ENCODE data around the gene TMEM132A.

TMEM132A gene

GRCh38 chr11:60921777-60922335 is 2.4 kb upstream of the TMEM132A start:
- no peak for DNase-seq

DNA sequence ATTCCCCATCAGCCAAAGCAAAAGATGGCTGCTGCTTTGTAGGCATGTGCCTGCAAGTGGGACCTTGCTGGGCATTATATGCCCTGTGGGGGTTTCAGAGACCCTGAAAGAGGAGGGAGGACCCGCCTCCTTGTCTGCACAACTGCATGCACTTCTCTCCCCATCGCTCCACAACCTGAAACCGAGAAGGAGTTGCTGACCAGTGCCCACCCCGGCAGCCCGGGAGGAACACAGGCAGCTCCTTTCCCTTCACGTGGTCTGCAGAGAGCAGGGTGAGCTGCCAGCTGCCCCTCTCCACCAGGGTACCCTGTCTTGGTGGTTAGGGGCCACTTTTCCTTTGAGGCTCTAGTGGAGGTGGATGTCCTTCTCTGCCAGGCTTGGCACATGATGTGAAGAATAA is 1.4 kb upstream of the TMEM132A start:
- no peak for DNase-seq

DNA sequence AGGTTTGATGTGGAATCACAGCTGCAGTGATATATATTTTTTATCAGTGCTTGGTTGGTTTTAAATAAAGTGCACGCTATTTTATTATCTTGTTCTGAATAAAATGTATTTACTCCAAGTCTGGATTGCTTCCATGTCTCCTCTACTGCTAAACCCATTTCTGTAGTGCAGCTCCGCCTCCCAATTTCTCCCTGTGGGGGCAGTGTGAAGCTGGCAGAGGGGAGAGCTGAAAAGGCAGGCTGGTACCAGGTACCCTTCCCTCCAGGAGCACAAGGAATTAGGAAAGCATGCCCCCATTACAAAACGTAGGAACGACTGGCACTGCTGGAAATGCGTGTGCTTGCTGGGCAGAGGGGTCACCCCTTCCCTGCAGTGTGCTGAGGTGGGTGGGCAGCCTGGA is 934 bp upstream of the TMEM132A start:
- no peak for DNase-seq

GRCh38 chr11:60923800-60924109 is 505 bp upstream of the TMEM132A start:
- no peak for DNase-seq

GRCh38 chr11:60924906-60925853 is 920 bp downstream of the TMEM132A start:
- DNase-seq, result peak in 5 of 51 donors; percentile 12 to 56 (median 46)

DNA sequence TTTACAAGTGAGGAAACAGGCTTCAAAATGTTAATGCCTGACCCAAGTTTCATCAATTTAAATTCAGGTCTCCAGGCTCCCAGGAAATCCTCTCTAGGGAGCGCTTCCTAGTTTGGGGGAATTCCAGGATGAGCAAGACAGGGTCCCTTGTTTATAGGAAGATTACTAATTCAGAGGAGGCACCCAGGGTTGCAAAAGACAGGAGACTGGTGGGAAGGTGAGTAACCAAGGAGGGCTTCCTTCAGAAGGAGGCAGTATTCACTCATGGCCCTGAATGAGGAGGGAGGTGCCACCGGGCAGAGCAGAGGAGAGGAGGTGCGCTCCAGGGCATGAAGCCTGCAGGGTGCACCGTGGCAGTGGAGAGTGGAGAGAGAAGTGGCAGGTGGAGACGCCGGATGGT is 1.6 kb downstream of the TMEM132A start:
- DNase-seq, result peak in 1 of 51 donors; percentile 56

DNA sequence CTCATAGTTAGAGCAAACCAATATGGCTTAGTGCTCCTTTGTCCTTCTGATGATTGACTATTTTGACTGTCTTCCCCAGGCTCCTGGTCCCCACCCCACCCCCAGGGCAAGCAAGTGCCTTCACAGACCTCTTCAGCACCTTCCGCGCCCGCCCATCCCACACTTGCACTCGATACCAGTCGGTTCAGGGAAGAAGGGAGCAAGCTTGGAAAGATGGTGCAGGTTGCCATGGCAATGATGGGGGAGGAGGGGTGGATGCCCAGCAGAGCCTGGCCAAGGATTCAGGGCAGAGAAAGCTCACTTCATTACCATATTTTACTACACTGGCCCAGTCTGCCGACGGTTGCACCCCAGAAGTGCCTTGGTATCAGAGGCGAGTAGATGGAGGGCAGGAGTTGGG is 2.2 kb downstream of the TMEM132A start:
- peak in 27 of 51 donors; percentile 10 to 73 (median 40) for DNase-seq

- no peak for DNase-seq
Observed at GRCh38 chr11:60927061-60927592, 2.9 kb downstream of the TMEM132A start.

GRCh38 chr11:60927600-60927999 is 3.3 kb downstream of the TMEM132A start:
- no peak for DNase-seq

- DNase-seq, result peak in 1 of 51 donors; percentile 55
Observed at GRCh38 chr11:60928563-60929001, 4.3 kb downstream of the TMEM132A start.

GRCh38 chr11:60929764-60930163 is 5.5 kb downstream of the TMEM132A start:
- no peak for DNase-seq

GRCh38 chr11:60930394-60930793 is 6.1 kb downstream of the TMEM132A start:
- DNase-seq, result no peak

DNA sequence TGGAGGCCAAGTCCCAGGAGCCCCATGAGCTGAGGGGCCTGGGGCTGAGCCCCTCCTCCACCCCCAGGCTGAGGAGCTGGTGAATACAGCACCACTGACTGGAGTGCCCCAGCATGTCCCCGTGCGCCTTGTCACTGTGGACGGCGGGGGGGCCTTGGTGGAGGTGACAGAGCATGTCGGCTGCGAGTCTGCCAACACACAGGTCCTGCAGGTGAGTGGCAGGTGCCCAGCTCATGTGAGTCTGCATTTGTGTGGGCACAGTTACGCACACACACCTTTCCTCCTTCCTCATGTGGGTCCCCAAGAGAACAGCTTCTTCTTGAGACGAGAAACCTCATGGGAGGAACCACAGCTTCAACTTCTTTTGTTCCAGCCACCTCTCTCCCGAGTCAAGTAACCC is 7.7 kb downstream of the TMEM132A start:
- DNase-seq, result no peak

DNA sequence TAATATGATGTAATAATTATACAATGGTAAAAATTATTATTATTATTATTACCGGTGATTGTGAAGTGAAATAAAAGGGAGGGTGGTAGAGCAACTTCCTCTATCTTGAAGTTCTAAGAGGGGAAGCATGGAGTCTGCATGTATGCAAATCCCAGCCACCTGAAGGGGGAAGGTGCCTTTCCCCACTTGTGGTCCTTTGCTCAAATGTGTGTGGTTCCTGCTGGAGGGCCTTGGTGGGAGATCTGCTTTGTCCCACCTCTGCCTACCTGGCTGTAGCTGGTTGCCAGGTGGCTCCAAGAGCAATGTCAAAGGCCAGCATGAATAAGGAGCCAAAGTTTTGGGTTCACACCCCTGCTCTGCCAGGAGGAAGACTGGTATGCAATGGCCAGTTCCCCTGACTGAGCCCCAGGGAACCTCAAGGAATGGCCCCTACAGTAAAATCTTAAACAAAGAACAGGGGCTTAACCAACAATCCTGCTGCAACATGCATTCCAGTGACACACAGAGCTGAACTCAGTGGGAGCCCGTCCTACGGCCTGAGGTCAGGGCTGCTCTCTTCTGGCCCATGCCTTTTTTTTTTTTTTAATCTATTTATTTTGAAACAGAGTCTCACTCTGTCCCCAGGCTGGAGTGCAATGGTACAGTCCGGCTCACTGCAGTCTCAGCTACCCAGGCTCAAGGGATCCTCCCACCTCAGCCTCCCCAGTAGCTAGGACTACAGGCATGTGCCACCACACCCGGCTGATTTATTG is 8.5 kb downstream of the TMEM132A start:
- DNase-seq, result no peak

DNA sequence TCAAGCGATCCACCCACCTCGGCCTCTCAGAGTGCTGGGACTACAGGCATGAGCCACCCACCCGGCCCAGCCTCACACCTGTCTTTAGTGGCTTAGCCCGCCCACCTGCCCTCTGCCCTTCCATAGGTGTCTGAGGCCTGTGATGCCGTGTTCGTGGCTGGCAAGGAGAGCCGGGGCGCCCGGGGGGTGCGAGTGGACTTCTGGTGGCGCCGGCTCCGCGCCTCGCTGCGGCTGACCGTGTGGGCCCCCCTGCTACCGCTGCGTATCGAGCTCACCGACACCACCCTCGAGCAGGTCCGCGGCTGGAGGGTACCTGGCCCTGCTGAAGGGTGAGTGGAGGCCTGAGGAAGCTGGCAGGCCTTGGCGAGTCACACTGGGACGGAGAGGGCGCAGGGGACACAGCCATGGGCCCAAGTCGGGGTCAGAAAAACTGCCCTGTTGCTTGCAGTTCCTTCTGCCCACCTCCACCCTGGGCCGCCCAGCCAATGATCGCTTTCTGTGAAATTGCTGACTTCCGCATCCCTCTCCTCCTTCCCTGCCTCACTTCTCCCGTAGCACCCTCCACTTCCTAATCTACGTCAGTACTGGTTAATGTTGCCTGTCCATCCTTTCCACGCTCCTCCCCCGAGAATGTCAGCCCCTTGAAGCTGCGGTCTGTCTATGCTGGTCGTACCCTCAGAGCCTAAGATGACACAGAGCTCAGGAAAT is 9.3 kb downstream of the TMEM132A start:
- DNase-seq, result no peak

- no peak for DNase-seq
Observed at GRCh38 chr11:60934124-60934789, 10.0 kb downstream of the TMEM132A start.

DNA sequence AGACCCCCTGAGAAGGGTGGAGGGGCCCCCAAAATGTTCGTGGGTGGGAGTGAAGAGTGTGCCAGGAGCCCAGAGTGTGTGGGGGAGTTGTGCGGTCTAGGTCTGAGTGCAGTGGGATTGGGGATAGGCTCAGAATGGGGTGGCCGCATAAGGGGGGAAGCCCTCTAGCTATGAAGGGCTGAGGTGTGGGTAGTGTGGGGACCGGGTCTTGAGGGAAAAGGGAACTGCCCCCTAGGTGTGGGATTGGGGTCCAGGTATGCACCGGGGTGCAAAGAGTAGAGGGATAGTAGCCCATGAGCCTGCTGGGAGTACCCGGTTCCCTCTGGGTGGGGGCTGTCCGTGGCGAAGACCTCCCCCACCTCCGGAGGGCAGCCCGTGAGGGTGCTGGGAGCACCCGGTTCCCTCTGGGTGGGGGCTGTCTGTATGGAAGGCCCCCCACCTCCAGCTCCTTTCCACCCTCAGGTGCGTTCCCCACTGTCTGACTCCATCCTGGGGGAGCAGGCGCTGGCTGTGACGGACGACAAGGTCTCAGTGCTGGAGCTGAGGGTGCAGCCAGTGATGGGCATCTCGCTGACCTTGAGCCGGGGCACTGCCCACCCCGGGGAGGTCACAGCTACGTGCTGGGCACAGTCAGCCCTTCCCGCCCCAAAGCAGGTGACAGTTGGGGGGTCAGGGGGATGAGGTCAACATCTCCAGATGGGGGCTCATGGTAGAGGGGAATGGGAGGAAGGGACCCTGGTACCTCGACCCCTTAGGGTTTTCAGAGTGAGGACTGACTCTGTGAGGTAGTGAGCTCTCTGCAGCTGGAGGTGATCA is 10.7 kb downstream of the TMEM132A start:
- no peak for DNase-seq

DNA sequence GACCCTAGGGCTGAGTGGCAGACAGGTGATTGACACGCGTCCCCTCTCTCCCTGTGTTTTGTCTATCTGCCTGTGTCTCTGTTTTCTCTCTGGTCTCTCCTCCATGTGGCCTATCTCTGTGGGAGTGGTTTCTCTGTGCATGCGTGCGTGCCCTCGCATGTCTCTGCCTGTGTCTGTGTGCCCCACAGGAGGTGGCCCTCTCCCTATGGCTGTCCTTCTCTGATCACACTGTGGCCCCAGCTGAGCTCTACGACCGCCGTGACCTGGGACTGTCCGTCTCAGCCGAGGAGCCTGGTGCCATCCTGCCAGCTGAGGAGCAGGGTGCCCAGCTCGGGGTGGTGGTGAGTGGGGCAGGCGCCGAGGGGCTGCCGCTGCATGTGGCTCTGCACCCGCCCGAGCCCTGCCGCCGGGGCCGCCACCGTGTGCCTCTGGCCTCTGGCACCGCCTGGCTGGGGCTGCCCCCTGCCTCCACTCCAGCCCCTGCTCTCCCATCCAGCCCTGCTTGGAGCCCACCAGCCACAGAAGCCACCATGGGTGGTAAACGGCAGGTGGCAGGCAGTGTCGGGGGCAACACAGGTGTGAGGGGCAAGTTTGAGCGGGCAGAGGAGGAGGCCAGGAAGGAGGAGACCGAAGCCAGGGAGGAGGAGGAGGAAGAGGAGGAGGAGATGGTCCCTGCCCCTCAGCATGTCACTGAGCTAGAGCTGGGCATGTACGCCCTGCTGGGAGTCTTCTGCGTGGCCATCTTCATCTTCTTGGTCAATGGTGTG is 11.6 kb downstream of the TMEM132A start:
- DNase-seq, result no peak

Measured in hypothalamus (tissue), 51 donors.